BJ (cell line): ENCODE measurements around the gene SCRN2. TPM values are rescaled to one million over a fixed set of nuclear protein-coding genes. Genes with fewer than 3 reads are reported as not detected.

Experiments
- CTCF ChIA-PET: fragments of 350-600 bp; formaldehyde crosslinking; extraction: SDS; loops from one replicate; lab custom pipeline; 2021; ENCODE audit warnings: antibody characterized with exemption, inconsistent platforms; lab: Yijun Ruan, JAX
- POLR2A ChIA-PET: fragments of 300-600 bp; sonication (Branson Sonifier 250); formaldehyde crosslinking; extraction: SDS; loops from one replicate; lab custom pipeline; 2021; ENCODE audit warnings: antibody characterized with exemption; lab: Charles Lee
- DNase-seq: peaks from one replicate; pipeline ENCODE4 v3.0.0-alpha.2; 2011; ENCODE audit warnings: low read depth
- H3K27me3 ChIP-seq: 2 replicates; pipeline ENCODE4 v1.6.0; 2011; ENCODE audit warnings: low read length; ENCODE audit not compliant: control insufficient read depth, insufficient read depth
- H3K36me3 ChIP-seq: 2 replicates; pipeline ENCODE4 v1.5.1; 2011; ENCODE audit warnings: low read length; ENCODE audit not compliant: control insufficient read depth, insufficient read depth
- H3K4me3 ChIP-seq: 2 replicates; pipeline ENCODE4 v1.5.1; 2011; ENCODE audit warnings: low read depth, mild to moderate bottlenecking, control low read depth, low read length
- CTCF ChIP-seq: IDR thresholded peaks from 2 replicates; pipeline ENCODE4 v1.5.1; 2011; ENCODE audit warnings: low read depth, mild to moderate bottlenecking, control low read depth, inconsistent platforms, low read length, moderate library complexity; ENCODE audit not compliant: insufficient read depth
- polyA plus RNA-seq: library from polyadenylated mRNA; depleted of rRNA; stranded (reverse); fragments of >200 nt; gene quantifications from 2 replicates; pipeline ENCODE4 v1.2.3, GENCODE V29; 2011; rRNA removed

SCRN2 gene
- polyA plus RNA-seq, 1 experiment: 41.1 TPM

DNA sequence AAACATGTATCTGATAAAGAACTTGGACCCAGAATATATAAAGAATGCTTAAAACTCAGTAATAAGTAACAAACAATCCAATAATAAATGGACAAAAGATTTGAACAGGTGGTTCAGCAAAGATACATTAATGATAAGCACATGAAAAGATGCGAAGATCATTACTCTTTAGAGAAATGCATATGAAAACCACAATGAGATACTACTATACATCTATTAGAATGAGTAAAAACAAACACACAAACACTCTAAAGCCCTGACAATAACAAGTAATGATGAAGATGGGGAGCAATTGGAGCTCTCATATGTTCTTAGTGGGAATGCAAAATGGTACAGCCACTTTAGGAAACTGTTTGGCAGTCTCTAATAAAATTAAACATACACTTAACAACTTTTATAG lies 48.6 kb downstream of the SCRN2 start:
- Histone ChIP-seq H3K27me3 (peaks cover 22% of the 10 kb centered on the region), H3K4me3 (no peak overlapping the region), H3K36me3 (no peaks in the 10 kb centered on the region)
- ChIA-PET CTCF (interaction anchor here (0.9 to 4.3 kb wide), 2 partner anchors 11 to 49 kb away, joined by 4 to 23 read pairs; partner anchors contain the start of gene SCRN2), POLR2A (no interaction called here)
- no peak for TF ChIP-seq CTCF
- no peak for DNase-seq

DNA sequence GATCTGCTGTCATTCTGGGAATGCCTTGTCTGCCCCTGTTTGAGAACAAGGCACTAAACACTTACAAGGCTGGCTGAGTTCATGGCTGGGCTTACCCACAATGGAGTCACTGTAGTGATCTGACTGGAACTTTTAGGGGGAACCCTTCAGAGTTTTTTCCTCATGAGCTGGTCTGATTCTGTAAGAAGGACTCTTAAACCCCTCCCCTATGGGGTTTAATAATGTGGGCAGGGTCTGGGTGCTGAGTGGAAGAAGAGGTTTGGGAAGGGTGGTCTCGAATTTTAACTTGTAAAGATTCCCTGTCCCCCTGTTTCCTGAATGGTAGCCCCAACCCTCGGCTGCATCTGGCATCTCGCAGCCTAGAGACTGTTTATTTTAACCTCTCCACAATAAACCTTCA lies 50.0 kb downstream of the SCRN2 start:
- ChIA-PET POLR2A (no interaction called here), CTCF (interaction anchor here (4.3 kb wide), 1 partner anchor 12 kb away, joined by 23 read pairs; no protein-coding TSS in a partner anchor)
- Histone ChIP-seq H3K4me3 (no peak overlapping the region), H3K27me3 (peaks cover 22% of the 10 kb centered on the region), H3K36me3 (no peaks in the 10 kb centered on the region)
- no peak for TF ChIP-seq CTCF
- no peak for DNase-seq

GRCh38 chr17:47789611-47790561 lies 51.2 kb downstream of the SCRN2 start:
- H3K4me3 ChIP-seq: peak overlapping the region; percentile 31
- CTCF ChIA-PET: interaction anchor here (0.6 to 1.1 kb wide), 17 partner anchors 8 to 128 kb away, joined by 3 to 9 read pairs (median 4); no protein-coding TSS in a partner anchor
- POLR2A ChIA-PET: no interaction called here

More at GRCh38 chr17:47789611-47790561, 51.2 kb downstream of the SCRN2 start:
- TF ChIP-seq CTCF: peak; percentile 58
- DNase-seq: no peak
- H3K27me3 ChIP-seq: peaks cover 22% of the 10 kb centered on the region
- no peaks in the 10 kb centered on the region for H3K36me3 ChIP-seq

Other genes with a start within 250 kb of the SCRN2 start
- gene KPNB1, start 191.4 kb downstream of the SCRN2 start, polyA plus RNA-seq: 171 and 184 TPM in 2 replicates
- gene TBKBP1, start 147.1 kb downstream of the SCRN2 start, polyA plus RNA-seq: 4.7 and 7.3 TPM in 2 replicates
- not detected in 2 replicates for gene TBX21, start 108.0 kb downstream of the SCRN2 start, polyA plus RNA-seq
- 4.5 and 7.6 TPM in 2 replicates for gene OSBPL7, start 19.5 kb downstream of the SCRN2 start, polyA plus RNA-seq
- gene MRPL10, start 9.7 kb downstream of the SCRN2 start, polyA plus RNA-seq: 49.1 and 59.2 TPM in 2 replicates
- gene LRRC46, start 9.6 kb downstream of the SCRN2 start, polyA plus RNA-seq: 0.58 and 0.80 TPM in 2 replicates
- gene SP6, start 9.9 kb upstream of the SCRN2 start, polyA plus RNA-seq: 0.05 and 0.07 TPM in 2 replicates
- gene SP2, start 55.0 kb upstream of the SCRN2 start, polyA plus RNA-seq: 4.0 and 5.9 TPM in 2 replicates
- 15.9 and 19.6 TPM in 2 replicates for gene PNPO, start 100.3 kb upstream of the SCRN2 start, polyA plus RNA-seq
- not detected in 2 replicates for gene PRR15L, start 116.6 kb upstream of the SCRN2 start, polyA plus RNA-seq
- gene CDK5RAP3, start 129.8 kb upstream of the SCRN2 start, polyA plus RNA-seq: 76.6 and 98.1 TPM in 2 replicates
- 132 and 181 TPM in 2 replicates for gene COPZ2, start 196.5 kb upstream of the SCRN2 start, polyA plus RNA-seq
- gene NFE2L1, start 207.1 kb upstream of the SCRN2 start, polyA plus RNA-seq: 255 and 281 TPM in 2 replicates